Pulmonary artery endothelial cell (primary cell): Measurements from ENCODE around the gene AQP12B. TPM values are rescaled to one million over a fixed set of nuclear protein-coding genes. Genes with fewer than 3 reads are reported as not detected.
"Not testable (repeated sequence)": the region's sequence is repeated elsewhere in the genome, so short reads cannot be mapped to it uniquely, and the experiment has no call there.

Source experiments
- DNase-seq: peaks from one replicate; pipeline ENCODE4 v3.0.0-alpha.2; 2011; ENCODE audit warnings: low read depth, low spot score
- total RNA-seq: library from RNA; depleted of rRNA; stranded (reverse); fragments of >200 nt; gene quantifications from 2 replicates; pipeline ENCODE4 v1.2.3, GENCODE V29; 2014

AQP12B gene
- total RNA-seq, 1 donor from 2014 or later: not detected

DNA sequence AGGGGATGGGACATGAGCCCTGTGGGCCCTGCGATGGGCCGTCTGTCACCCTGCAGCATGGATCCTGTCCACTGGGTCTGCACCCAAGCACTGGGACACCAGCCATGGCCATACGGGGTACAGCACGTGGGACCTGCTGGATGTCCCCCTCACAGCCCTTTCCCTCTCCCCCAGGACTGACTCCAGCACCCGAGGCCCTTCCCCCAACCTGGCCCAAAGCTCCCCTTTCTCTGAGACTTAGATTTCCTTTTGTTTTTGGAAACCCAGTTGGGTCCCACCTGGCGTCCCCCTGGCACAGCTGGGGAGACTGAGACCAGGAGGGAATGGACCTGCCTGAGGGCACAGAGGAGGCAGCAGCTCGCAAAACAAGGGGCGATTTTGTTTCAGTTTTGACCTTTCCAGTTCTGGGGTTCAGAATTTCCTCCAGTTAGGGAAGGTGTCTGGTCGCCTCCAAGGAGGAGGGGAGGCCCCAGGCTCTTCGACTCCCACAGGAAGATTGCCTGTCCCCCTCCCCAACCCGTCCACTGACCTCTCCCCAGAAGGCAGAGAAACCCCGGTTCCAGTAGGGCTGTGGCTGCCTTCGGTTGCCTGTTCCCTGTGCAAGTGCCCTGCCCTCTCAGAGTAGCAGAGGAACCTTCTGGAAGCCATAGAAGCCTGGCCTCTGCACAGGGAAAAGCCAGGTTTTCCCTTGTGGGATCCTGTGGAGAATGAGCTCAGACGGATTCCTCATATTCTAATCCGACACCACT lies 1.5 kb upstream of the AQP12B start:
- not testable (repeated sequence) for DNase-seq

DNA sequence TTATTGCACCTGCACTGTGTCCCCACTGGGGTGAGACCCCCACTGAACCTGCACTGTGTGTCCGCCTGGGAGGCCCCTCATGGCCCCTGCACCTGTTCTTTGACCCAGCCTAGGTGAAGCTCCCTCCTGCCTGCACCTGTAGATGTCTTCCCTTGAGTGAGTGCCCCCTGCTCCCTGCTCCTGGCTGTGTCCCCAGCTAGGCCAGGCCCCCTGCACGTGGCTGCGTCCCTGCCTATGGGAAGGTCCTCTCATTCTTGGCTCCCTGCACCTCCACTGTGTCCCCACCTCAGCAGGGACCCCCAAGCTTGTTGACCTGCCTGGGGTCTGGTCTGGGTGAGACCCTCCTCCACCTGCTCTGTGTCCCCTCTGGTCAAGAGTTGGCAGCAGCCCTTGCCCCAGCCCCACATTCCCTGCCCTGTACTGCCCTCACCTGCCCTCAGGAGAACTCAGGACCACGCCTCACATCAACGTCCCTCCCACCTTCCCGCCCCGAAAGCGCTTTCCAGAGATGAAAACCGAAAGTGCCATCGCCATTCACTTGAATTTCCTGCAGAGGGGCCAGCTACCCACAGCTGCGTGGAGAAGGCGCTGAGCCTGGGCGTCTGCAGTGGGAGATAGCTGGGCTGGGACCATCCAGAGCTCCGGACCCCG lies 769 bp upstream of the AQP12B start:
- DNase-seq: not testable (repeated sequence)

DNA sequence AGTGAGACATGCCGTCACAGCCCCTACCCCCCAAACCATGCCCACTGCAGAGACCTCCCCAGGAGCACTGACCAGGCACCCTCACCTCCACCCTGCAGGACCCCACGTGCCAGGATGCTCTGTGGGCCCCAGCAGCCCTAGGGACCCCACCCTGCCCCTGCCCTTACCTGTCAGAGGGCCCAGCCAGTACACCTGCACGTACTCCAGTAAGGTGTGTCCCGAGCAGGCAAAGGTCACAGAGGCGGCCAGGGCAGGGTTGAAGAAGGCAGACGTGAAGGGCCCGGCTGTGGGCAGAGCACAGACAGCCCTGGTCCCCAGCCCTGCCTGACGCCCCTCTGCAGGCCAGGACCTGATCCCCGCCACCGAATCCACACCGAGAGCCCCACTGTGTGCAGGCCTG lies 2.5 kb downstream of the AQP12B start:
- DNase-seq: not testable (repeated sequence)

DNA sequence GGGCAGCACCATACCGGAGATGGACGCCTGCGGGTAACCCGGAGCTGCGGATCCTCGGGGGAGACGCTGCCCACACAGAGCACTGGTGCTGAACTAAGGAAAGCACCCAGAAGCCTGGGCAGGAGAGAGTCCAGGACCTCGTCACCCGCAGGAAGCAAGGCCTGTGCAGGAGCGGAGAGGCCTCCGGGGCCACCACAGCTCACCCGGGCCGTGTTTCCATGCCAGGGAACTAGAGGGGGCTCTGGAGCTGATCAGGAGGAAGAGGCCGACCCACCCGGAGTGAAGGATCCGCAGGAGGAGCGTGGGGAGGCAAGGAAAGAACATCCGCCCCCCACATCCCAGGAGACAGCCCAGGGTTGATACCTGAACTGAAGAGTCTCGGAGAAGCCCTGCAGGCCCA lies 3.8 kb downstream of the AQP12B start:
- not testable (repeated sequence) for DNase-seq

DNA sequence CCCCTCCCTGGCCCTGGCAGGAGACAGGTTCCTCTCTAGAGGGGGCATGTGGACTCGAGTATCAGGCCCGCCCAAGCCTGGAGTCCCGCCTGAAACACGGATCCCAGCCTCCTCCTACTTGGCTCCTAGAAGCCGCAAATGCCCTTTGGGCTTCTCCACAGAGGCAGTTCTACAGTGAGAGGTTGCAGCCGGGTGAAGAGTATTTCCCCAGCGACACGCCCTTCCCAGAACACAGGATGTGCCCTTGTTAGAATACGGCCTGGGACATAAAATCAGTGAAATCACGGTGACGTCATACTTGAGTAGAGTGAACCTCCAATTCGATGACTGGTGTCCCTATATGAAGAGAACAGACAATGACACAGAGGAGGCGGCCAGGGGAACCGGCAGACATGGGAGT lies 4.6 kb downstream of the AQP12B start:
- DNase-seq: not testable (repeated sequence)

DNA sequence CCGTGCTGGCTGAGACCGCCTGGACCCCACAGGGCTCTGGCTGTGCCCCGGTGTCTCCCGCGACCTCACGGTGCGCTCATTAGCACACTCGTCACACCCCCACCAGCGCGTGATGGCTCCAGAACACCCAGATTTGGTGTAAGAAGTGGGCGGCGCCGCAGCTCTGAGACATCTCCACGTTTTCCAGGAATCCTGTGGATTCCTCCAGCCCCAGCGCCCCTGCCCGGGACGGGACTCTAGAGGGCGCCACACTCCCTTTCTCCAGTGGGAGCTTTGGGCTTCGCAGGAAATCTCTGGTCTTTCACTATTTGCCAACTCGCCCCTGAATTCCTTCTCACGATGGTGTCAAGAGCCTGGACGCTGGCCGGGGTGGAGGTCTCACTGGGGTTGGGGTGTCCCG lies 7.3 kb downstream of the AQP12B start:
- DNase-seq: not testable (repeated sequence)

DNA sequence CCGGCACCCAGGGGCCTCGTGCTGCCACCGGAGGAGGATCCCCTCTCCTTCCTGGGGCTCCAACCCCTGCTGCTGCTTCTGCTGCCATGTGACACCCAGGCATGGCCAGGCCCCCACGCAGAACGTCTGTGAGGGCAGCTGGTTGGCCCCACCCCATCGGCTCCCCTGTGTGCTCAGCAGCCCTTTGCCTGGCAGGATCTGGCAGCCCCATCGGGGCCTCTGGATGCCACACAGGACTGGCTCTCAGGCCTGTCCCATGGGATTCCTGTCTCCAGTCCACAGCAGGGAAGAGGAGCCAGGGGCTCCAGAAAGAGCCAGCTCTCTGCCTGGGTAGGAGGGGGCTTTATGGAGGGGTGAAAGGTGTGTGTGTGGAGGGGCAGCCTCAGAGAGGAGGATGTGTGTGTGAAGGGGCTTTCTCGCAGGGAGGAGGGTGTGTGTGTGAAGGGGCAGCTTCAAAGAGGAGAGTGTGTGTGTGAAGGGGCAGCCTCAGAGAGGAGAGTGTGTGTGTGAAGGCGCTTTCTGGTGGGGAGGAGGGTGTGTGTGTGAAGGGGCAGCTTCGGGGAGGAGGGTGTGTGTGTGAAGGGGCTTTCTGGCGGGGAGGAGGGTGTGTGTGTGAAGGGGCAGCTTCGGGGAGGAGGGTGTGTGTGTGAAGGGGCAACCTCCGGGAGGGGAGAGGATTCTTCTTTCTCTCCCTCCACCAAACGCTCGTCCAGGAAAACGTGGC lies 8.1 kb downstream of the AQP12B start:
- not testable (repeated sequence) for DNase-seq

DNA sequence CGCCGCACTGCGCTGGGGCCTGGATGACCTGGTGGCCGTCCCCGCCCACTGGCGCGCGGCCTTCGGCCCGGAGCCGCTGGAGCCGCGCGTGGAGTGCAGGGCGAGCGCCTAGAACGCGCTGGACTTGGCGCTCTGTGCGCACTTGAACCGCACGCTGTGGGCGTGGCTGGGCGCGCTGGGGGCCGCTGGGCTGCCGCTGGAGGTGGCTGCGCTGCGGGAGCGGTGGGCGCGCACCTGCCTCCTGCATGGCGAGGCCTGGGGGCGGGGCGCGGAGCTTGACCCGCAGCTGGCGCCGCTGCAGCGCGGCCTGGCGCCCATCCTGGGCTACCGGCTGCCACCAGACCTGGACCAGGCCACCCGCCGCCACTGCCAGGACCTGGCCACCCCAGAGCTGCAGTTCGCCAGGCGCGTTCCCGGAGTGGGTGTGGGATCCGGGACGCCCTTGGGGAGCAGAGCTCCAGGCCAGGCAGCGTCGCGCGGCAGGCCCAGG lies 9.9 kb downstream of the AQP12B start:
- no peak for DNase-seq

DNA sequence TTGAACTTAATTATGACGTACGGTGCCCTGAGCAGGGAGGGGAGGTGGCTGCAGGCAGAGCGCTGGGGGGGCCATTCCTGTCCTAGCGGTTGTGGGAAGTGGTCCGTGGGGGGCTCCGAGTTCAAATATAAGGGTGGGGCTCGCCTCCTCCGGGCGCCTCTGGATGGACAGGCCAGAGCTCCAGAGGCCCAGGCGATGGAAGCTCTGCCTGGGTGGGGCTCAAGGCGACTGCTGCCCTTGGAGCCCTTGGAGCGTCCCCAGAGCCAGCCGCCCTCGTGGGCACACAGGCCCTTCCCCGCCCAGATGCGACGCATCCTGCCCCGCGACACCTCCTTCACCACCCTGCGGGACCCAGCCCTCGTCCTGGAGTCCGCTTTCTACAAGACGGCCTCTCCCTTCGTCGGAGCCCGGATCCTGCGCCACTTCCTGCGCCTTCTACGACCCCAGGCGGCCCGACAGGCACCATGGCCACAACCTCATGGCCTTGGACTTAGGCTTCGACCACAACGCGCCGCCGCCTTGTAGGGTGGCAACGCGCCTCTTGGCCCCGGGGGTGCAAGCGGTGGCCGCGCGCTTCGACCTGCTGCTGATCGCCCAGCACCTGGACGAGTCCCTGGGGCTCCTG lies 10.5 kb downstream of the AQP12B start:
- DNase-seq: no peak

DNA sequence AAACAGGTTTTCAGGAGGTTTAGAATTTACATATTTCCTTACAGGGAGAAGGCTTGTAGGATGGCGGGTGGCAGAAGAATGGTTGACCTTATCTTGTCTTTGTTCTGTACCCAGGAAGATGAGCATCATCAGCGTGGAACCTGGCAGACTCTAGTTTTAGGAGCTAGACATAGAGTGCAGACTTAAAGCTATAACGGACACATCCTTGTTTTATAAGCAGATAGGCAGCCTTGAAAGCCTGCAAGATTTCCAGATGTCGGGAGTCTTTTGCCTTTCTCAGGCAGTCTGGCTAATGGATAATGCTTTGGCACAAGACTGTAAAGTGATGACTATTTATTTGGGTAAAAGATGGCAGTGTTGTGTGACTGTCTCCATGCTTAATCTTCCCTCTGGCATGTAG lies 11.7 kb downstream of the AQP12B start:
- DNase-seq: no peak

DNA sequence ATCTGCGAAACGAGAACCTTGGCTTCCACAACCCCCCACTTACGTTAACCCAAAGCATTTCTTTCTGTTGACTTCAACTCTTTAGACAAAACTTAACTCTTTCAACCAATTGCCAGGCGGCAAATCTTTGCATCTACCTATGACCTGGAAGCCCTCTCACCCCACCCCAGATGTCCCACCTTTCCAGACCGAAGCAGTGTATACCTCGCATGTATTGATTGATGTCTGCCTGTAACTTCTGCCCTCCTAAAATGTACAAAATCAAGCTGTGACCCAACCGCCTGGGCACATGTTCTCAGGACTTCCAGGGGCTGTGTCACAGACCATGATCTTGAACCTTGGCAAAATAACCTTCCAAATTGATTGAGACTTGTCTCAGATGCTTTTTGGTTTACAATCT lies 12.3 kb downstream of the AQP12B start:
- no peak for DNase-seq

DNA sequence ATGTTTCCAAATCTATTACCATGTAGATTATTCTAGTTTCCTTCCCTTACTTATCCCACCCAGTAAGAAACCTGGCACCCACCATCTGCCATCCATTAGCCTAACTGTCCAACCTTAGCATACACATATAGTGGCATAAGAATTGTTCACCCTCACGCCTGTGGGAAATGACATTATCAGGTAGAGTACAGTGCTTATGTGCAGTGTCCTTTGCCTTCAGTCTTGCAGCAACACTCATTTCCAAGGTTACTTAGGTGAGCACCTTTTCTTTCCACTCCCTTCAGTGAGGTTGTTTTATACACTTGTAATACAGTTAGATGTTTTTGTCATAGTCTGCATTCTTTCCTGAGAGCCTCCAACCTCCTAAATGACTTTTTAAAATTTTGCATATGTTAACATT lies 18.1 kb downstream of the AQP12B start:
- no peak for DNase-seq

DNA sequence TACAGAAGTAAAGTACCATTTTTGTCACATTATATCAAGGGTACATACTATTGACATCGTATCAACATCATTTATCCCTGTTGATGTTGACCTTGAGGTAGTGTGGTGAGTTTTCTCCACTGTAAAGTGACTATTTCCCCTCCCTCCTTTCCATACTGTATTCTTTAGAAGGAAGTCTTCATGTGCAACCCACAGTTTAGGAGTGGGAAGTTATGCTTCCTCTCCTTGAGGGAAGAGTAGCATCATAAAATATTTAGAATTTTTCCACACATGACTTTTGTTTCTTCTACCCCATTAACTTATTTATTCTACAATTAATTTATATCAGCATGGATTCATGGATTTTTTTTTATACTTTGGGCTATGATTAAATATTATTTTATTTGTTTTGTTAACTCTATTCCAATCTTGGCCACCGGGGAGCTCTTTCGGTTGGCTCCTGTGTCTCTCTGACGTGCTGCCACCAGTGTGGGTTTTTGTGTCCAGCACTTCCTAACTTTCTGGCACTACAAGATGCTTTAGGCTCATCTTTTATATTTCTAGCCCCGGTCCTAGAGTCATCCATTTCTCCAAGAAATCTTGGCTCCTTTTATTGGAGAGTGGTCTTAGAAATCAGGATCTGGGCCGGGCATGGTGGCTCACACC lies 19.0 kb downstream of the AQP12B start:
- DNase-seq: no peak

DNA sequence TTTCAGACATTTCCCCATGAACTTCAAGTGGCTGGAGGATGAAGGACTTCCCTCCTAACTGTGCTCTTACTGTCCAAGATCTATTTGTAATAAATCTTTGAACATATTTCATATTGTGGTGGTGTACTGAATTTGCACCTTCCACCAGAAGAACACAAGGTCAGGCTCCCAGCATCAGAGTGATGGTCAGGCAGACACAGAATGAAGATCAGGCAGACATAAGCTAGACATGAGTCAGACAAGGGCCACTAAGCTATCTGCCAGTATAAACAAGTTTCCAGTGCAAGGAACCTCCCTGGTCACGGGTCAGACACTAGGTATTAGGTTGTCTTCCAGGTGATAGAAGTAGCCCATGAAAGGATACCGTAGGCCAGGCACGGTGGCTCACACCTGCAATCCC lies 20.0 kb downstream of the AQP12B start:
- DNase-seq: no peak

DNA sequence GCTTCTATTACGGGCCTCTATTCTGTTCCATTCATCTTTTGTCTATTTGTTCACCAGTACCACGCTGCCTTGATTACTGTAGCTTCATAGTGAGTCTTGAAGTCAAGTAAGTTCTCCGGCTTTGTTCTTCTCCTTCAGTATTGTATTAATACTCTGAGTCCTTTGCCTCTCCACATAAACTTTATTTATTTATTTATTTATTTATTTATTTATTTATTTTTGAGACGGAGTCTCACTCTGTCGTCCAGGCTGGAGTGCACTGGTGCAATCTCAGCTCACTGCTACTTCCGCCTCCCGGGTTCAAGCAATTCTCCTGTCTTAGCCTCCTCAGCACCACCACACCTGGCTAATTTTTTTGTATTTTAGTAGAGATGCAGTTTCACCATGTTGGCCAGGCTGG lies 22.8 kb downstream of the AQP12B start:
- not testable (repeated sequence) for DNase-seq

DNA sequence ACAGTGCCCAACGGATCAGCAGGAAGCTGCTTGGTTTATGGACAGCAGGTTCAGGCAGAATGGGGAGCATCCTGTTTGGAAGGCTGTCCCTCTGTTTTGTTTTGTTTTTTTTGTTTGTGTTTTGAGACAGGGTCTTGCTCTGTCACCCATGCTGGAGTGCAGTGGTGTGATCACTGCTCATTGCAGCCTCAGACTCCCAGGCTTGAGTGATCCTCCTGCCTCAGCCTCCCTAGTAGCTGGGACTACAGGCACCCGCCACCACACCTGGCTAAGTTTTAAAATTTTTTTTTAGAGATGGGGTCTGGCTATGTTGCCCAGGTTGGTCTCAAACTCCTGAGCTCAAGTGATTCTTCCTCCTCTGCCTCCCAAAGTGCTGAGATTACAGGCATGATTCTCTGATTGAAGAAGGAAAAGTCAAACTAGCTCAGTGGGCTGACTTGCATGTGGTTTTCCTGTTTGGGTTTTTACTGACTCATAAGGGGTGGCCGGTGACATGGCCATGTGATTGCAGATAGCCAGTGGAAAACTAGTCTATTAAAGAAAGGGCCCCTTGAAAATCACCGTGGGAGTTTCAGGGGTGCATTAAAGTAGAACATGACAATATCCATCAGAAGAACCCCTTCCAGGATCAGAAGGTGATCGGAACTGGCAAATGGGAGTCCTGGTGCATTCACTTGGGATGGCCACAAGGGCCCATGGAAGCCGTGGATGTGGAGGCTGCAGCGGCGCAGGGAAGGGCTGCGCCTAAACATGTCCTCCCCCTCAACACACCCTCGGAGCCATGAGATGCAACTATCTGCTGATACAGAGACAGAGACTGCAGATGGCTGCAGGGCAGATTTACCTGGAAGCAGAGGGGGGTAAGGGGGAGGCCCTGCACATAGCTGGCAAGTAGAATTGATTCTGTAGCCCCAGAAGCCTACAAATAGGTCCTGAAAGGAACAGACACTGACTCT lies 26.5 kb downstream of the AQP12B start:
- no peak for DNase-seq

DNA sequence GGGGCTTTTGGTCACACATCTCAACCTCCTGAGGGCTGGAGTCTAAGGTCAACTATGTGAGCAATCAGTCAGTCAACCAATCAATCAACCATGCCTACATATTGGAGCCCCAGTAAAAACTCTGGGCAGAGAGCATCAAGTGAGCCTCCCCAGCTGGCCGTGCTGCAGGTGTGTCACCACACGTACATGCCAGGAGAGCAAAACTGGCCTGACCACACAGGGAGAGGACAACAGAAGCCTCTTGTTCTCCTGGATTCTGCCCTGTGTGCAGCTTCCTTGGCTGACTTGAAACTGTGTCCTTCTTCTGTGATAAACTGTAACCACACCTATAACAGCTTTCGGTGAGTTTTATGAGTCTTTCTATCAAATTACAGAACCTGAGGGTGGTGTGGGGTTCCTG lies 31.5 kb downstream of the AQP12B start:
- DNase-seq: no peak

DNA sequence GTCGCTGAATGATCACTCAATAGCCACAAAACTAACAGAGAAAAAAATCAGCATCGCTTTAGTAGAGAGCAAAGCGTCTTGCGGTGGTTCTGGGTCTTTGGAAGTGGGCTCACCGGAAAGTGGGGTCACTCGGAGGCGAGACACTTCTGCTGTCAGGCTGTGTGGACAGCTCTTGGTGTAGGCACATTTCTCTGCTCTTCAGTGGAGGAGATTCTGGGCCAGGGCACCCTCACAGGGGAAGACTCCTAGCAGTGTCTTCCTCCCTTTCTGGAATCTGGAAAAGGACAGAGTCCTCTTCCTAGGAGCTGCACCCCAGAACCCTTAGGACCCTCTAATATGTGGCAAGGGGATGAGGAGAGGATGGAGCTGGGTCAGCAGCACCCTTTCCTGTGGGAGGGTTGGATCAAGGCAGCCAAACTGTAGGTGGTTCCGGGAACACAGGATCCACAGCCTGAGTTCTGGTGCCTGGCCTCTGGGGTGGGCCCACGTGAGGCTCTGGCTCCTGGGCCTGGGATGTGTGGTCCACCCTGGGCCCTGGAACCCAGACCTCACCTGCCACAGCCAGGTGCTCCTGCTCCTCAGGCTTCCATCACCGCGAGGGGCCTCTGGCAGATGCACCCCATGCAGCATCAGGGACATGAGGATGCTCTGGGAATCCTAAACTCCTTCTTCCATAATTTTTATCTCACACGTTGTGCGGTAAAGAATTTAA lies 32.3 kb downstream of the AQP12B start:
- no peak for DNase-seq

DNA sequence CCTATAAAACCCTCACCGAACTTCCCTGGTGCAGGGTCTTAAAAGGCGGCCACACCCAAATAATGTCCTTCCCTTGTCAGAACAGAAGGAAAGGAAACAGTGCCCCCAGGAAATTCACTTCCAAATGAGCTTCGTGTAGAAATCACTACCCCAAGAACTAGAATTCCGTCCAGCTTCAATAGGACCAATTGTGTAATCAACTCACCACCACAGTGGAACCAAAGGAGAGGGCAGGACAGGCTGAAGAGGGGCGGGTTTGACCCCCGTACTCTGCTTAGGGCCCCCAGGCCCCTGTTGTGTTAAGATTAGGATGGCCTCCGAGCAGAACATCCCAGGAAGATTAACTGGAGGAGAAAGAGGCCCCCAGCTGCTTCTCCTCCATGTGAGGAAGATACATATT lies 33.4 kb downstream of the AQP12B start:
- DNase-seq: no peak
